ENCODE results near the gene AASS.

DNA sequence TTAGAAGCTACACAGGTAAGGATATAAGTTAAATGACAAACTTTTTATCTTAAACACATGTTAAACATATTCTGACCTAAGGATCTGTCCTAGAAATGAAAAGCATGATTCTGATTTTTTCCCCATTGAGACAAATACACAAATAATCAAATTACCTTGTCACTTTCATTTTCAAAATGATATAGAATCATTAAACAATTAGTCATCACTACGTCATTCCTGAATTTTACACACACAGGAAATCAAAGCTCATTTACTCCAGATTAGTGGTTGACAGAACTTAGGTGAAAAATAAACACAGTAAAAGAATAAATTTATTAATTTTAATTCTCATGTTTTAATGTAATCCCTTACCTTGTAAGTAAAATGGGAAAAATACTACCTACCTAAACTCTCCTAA lies 89.0 kb downstream of the AASS start:
- no peak for TF ChIP-seq POLR2A (IDR thresholded peaks at IDR 0.05)
- TF ChIP-seq, protein P1, sequence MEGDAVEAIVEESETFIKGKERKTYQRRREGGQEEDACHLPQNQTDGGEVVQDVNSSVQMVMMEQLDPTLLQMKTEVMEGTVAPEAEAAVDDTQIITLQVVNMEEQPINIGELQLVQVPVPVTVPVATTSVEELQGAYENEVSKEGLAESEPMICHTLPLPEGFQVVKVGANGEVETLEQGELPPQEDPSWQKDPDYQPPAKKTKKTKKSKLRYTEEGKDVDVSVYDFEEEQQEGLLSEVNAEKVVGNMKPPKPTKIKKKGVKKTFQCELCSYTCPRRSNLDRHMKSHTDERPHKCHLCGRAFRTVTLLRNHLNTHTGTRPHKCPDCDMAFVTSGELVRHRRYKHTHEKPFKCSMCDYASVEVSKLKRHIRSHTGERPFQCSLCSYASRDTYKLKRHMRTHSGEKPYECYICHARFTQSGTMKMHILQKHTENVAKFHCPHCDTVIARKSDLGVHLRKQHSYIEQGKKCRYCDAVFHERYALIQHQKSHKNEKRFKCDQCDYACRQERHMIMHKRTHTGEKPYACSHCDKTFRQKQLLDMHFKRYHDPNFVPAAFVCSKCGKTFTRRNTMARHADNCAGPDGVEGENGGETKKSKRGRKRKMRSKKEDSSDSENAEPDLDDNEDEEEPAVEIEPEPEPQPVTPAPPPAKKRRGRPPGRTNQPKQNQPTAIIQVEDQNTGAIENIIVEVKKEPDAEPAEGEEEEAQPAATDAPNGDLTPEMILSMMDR (IDR thresholded peaks at IDR 0.05), result no peak
- TF ChIP-seq EP300 (IDR thresholded peaks at IDR 0.05), result no peak
- TF ChIP-seq POLR2AphosphoS5 (IDR thresholded peaks at IDR 0.05), result no peak
